Hematopoietic multipotent progenitor cell treated with erythropoietin and hydrocortisone succinate and interleukin-3 and kit ligand, for 4 days (in vitro differentiated cells): ENCODE data around the gene IFRD1.
"Not testable (repeated sequence)": the region's sequence is repeated elsewhere in the genome, so short reads cannot be mapped to it uniquely, and the experiment has no call there.

Source experiments
- DNase-seq: peaks from one replicate; pipeline ENCODE4 v3.0.0-alpha.2; 2015

Gene IFRD1

DNA sequence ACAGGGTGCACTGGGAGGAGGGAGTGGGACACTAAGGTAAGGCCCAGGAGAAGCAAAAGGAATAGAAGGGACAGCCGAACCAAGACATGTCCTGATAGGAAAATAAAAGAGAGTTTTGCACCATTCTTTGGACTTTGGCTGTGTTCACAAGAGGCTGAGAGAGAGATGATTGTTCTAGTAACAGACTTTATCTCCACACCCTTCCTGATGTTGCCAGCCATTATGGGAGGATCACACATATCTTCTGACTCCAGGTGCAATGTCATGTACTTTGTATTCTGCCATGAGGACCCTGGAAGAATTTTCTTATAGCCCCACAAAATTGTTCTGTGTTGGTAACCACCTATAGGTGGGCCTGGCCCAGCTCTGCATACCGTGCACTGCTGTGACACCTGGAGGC lies 41.9 kb downstream of the IFRD1 start:
- DNase-seq, result no peak

DNA sequence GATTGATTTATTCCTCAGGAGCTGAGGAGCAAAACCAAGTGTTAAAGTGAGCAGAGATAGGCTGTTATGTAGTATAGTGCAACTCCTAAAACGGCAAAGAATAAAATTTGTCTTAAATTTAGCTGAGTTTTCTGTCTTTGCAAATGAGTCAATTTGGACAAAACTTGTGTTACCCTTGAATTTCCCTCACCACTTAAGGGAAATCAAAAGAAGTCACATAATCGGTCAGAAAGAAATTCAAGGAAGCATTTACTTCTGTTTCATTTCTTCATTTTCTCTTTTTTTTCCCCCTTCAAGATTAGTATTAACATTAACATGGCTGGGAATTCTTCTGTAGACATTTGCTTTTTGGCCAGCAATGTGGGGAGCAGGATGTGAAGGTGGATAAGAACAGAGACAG lies 44.4 kb downstream of the IFRD1 start:
- DNase-seq, result no peak

DNA sequence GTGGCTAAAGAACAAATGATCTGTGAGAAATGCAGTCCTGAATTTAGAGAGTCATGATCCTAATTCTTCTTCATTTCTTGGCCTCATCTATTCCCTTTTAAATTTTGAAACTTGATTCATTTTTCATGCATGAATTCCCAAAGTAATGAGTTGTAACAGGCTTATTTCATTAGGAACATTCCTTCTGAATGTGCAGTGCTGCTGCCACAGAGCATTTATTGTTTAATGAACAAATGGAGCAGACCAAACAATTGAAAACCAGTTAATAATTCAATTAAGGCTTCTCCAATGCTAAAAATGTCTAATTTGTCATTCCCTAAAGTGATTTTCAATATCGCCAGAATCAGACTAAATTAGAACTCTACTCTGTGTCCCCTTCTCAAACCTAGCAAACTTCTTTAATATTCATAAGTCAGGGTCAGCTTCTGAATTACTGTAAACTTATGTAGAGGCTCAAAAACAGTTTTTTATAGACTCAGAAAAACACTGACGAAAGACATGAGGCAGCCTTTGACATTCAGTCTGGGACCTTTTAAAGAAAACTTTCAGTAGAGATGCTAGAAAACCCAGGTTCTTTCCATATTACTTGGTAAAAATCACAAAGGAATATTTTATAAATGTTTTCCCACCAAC lies 45.0 kb downstream of the IFRD1 start:
- DNase-seq, result no peak

DNA sequence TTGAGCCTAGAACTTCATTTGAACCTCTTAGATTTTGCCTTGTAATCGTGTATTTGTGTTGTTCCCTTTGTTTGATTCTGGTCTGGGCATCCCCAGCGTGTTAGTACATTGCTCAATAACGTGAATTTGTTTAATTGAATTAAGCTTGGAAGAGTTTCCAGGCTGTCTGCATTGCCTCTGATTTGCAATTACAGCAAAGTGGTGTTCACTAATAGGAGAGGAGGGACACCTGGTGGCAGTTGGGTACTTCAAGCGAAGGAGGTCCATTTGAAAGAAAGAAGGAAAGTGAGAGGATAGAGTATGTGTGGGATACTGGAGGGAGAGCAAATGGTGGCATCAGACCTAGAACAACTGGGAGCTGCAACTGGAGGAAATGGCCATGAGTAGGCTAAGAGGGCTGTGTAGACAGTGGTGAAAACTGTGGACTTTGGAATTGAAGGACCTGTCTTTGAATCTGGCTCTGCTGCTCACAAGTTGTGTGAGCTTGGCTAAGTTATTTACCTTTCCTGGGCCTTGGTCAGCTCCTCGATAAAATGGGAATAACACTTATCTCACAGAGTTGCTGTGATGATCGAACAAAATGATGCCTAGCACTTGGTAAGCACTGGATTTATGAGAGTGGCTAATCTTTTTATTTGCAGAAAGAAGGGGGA lies 45.7 kb downstream of the IFRD1 start:
- DNase-seq, result peak; percentile 73

DNA sequence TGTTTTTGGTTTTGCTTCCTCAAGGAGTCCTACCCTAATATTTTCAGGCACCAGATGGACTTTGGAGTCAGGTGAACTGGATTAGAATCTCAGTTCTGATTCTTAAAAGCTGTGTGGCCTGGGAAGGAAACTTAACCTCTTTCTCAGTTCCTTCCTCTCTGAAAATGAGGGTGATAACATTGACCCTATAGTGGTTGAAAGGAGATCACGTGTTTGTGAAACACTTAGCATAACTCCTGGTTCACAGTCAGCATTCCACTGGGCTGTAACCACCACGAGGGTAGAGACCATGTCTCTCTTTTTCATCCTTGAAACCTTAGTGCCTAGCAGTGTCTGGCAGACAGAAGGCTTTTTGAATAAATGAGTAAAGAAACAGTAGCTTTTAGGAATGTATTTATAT lies 47.2 kb downstream of the IFRD1 start:
- no peak for DNase-seq

DNA sequence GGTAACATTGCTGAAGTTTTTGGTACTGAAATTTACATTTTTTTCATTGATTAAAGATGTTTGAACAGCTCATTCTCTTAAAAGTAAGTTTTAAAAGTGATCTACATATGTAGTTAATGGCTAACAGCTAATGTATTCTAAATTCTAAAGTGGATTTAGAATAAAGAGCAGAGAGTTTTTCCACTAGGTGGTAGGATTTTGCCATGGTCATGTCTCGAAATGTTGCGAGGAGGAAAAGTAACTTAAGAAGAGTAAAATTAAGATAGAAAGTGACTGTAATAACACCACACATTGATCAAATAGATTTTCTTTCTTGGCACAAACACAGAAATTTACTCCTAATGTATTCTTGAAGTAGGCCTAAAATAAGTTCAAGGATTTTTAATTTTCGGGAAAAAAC lies 50.4 kb downstream of the IFRD1 start:
- no peak for DNase-seq

DNA sequence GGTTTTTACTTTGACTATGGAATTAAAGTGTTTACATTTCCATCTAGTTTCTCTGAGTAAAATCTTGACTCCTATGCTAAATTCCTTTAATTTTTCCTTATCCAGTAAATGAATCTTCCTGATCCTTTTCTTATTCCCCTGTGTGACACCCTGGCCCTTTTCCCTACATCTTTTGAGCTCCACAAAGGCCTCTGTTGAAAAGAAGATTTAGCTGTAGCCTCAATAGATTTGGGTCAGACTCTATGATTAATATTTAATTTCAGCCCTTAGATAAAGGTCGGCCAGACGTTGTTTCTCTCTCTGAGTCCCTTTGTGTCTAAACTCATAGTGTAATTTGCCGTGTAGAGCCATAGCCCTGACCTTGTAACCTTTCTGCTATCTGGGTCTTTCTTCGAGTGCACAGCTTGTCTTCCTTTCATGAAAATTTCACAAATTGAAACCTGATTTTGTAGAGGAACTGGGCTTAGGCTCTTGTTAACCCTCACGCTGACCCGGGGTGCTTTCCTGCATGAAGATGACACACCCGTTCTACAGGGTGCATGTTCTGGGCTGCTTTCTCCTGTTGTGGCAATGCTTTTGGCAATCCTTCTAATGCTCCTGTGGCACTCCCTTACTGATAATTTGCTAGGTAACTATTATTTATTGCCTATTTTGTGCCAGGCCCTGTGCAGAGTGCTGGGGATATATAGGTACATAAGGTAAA lies 51.7 kb downstream of the IFRD1 start:
- no peak for DNase-seq

DNA sequence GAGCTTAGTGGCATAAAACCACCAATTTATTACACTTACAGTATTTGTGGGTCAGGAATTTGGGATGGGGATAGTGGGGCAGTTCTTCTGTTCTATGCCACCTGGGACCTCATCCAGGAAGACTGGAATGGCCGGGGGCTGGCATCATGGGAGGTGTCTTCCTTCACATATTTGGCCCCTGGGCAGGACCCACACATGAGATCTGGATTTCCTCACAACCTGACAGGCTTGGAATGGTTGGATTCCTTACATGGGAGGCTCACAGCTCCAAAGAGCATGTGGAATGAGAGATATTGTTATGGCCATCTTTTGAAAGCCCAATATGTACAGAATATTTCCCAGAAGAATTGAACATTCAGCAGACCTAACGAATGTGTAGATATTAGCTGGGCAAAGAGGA lies 52.4 kb downstream of the IFRD1 start:
- DNase-seq, result no peak

DNA sequence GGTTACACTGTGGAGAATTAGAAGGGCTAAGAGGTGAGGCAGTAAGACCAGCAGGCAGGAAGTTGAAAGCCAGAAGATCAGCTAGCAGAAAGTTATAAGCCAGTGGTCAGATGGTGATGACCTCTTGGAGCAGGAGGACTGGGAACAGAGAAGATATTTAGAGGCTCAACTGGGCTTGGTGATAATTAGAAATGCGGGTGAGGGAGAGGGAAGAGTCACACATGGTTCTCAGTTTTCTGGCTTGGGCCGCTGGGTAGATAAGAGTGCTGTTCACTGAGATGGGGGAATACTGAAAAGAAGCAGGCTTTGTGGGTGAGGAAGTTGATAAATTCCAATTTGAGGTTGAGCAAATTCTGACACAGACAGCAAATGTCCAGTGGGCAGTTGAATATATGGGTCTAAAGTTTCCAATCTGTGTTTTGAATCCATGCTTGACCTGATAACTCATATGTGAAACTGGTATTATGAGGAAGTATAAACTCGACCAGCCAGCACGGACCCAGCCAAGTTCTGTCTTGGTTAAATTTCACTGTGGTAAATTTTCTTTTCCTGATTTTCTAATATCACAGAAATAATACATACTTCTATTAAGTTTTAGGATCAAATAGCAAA lies 53.2 kb downstream of the IFRD1 start:
- DNase-seq, result peak; percentile 49

DNA sequence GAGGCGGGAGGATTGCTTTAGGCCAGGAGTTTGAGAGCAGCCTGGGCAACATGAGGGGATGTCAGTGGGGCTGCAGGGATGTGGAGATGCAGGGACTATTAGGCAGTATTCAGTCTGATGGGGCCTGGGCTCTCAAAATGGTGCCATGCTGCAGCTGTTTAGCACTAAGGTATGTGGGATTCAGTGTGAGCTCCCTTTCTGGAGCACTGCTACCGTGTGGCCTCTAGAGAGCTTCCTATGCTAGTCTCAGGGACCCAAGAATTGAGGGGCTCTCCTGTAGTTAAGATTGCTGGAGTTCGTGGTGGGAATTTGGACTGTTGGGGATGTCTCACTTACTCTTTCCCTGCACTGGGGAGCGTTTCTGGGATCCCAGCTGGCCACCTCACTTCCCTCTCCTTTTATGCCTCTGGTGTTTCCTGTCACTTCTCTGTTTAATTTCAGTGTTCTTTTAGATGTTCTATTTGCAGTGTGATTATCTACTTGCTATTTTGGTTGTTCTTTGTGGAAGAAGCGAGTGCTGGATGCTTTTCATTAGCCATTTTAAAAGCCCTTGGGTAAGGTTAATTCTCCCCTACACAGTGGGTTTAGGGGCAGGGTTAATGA lies 53.9 kb downstream of the IFRD1 start:
- DNase-seq, result no peak

DNA sequence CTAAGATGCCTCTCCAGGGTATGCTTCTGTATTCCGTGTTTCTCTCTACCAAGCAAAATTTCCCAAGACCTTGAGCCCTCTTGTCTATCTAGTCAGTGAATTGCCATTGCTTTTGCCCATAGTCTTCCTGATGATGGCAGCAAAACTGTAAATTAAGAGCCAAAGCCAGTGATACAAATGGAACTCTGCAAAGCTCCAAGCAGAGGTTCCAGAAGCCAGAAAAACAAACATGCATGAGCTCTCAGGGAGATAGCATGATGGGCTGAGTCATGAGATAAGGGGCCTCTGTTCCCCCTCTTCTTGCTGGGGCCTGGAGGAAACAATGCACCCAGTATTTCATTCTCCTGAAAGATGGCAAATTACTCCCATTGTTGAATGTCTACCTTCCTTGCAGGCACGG lies 55.2 kb downstream of the IFRD1 start:
- peak; percentile 42 for DNase-seq

DNA sequence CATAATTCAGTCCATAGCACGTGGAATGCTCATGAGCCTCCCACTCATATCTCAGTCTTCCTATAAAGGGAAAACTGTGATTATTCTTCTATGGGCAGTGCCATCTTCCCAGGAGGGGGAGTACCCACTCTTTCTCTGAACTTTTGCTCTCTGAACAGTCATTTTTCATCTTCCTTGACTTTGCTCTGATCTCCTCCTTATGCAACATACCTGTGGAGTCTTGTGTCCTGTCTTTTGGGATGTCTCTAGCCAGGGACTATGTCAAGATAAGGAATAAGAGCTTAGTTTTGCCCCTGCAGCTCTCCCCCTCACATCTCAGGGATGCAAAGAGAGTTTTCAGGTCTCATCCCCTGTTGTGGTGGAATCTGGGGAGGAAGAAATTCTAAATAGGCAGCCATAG lies 58.1 kb downstream of the IFRD1 start:
- no peak for DNase-seq

DNA sequence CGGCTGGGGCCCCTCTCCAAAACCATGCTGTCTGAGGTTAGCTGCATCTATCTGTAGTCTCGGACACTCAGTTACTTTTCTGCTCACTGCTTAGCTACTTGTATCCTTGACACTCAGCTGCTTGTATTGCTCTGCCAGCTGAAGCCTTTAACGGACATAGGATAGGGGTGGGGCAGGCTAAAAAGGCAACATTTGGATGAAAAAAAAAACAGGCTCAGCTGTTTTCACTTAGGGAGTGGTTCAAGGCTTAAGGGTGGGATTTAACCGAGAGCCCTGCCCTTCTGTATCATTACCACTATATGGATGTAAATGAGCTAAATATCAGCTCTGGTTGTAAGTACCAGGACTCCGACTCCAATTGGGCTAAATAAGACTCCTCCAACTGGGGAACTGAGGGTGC lies 59.1 kb downstream of the IFRD1 start:
- no peak for DNase-seq

DNA sequence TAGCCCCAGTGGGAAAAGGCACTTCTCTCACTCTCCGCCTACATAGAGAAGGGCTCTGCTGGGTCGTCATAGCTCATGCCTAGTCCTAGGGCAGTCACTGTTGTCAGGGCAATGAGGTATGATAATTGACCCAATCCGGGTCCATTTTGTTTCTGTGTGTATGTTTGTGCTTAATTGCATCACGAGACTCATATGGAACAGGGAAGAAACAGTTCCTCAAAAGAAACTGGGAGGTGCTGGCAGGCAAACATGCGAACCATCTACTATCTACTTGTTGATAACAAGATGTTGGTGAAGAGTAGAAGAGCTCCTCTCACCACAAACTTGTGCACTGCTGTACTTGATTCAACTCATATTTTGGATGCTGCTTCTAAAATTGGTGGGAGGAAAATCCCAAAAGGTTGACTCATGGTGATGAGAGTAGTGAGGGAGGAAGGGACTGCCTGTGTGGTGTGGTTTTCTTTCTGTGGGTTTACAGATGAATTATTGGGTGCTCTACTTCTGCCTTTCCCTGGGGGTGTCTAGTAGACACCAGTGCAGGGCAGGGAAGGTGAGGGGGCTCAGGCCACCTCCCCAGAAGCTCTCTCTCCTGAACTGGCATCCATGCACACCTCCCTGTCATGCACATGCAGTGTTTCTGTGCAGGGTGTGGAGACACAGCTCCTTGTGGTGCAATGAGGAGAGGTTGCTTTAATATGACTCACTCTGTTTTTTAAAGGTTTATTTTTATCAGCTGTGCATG lies 59.9 kb downstream of the IFRD1 start:
- peak; percentile 9 for DNase-seq

DNA sequence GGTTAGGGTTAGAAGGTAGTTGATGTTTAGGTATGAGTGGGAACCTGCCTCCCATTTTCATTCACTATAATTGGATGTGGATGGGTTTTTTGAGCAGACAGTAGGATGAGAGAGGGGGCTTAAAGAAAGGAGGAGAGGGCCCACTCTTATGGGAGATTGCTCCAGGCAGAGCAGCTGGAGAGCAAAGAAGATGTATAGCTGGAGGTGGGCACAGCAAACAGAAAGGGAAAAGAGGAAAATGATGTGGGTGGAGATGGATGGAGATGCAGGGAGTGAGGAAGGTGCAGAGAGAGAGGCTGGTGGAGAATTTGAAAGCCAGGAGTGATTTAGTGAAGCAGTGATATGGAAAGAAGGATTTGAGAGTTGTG lies 60.5 kb downstream of the IFRD1 start:
- no peak for DNase-seq

DNA sequence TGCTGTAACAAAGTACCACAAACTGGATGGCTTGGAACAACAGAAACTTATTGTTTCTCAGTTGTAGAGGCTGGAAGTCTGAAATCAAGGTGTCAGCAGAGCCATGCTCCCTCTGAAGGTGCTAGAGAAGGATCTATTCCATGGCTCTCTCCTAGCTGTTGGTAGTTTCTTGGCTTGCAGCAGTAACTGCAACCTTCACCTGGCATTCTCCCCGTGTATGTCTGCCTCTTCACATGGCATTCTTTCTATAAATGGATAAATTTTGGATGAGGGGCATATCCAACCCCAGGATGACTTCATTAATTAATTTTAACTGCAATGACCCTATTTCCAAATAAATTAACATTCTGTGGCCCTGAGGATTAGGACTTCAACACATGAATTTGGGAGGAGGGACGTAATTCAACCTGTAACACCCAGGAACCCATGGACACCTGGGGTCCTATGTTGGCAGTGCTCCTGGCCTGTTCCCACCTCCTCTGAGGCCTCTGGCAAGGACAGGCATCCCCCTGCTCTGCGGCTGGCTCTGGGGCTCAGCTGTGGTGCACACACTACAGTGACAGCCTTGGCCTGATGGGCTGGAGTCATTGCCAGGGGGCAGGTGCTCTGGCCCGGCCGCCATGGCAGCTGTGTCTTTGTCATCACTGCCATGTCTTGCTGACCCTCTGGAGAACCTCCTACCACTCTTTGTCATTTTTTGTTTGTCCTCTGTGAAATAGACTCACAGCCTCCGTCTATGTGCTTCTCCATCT lies 61.4 kb downstream of the IFRD1 start:
- no peak for DNase-seq

DNA sequence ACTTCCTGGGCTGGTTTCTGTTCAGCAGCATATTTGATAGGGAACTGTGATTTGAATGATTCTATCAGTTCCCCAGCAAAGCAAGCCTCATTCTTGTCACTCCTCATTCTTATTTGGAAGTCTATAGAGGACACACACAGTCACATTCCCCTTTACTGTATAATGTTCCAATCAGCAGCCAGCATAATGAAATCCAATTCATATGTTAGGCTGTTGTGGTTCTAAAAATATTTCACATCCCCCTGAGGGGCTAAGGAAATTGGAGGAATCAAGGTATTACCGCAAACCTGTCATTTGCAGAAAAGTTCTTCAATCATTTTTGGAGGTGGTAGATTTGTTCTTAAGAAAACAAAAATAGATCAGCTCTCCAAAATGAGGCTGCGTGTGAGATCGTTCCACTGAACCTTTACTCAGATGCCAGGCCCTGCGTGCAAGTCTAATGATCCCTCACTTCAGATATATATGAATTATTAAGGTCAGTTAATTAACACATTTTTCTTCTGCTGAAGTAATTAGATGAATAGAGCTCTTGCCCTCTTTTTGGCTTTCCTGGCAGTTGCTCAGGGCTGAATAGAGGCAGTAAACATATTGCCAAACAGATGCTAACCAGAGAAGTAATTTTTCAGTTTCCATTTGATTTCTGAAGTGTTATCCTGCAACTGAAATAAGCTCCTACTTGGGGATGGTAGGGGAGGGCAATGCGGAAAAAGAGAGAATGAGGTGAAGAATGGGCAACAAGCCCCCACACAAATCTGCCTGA lies 62.4 kb downstream of the IFRD1 start:
- no peak for DNase-seq

DNA sequence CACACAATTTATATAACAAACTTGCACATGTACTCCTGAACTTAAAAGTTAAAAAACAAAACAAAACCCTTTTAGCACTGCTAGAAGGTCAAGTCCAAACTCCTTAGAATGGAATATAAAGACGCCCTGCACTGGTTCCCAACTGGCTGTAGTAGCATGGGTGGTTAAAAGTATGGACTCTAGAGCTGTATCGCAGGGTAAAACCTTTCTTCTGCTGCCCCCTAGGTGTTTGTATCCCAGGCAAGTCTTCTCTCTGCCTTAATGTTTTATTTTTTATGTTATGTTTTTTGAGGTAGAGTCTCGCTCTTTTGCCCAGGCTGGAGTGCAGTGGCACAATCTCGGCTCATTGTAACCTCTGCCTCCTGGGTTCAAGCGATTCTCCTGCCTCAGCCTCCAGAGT lies 65.7 kb downstream of the IFRD1 start:
- no peak for DNase-seq

DNA sequence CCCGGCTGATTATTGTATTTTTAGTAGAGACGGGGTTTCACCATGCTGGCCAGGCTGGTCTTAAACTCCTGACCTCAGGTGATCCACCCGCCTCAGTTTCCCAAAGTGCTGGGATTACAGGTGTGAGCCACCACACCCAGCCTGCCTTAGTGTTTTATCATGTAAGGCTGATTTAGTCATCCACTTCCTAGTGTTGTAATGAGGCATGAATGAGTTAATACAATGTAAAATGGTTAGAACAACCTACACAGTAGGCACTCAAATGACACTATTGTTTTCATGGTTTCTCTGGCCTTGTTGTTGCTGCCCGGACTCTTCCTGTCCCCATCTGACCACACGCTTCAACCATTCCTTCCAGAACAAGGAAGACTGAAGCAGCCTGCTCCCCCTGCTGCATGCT lies 66.2 kb downstream of the IFRD1 start:
- DNase-seq, result not testable (repeated sequence)

DNA sequence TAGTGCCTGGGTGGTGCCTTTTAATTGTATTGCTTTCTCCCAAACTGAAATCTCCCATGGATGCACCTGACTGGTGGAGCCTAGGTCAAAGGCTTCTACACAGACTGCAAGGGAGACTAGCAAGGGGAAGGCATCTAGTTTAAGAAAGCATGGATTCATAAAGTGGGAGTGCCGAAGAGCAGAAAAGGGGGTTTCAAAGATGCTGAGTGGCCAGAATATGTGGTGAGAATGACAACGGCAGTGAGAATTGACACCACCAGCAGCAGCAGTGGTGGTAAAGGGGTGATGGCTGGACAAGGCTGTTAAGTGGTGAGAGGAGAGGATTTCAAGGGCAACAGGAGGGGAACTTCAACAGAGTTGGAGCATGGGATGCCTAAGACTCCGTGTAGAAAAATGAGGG lies 67.2 kb downstream of the IFRD1 start:
- DNase-seq, result no peak

DNA sequence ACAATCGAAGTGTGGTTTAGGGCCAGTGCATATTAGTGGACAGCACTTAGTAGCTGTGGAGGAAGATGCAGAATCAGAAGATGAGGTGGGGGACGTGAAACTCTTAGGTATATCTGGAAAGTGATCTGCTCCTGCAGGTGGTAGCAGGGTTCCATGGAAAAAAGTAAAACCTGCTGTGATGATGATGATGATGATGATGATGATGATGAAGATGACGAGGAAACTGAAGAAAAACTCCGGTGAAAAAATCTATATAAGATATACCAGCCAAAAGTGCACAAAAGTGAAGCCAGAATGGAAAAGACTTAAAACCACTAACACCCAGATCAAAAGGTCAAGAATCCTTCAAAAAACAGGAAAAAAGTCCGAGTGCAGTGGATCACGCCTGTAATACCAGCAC lies 70.5 kb downstream of the IFRD1 start:
- DNase-seq, result no peak
